ENCODE data around the gene A3GALT2. TPM values are rescaled to one million over a fixed set of nuclear protein-coding genes. Genes with fewer than 3 reads are reported as not detected.
A peak's percentile ranks its signal among the peaks of the same experiment; 100 is the strongest.

The A3GALT2 gene
- total RNA-seq, 1 donor from 2014 or later, result not detected

DNA sequence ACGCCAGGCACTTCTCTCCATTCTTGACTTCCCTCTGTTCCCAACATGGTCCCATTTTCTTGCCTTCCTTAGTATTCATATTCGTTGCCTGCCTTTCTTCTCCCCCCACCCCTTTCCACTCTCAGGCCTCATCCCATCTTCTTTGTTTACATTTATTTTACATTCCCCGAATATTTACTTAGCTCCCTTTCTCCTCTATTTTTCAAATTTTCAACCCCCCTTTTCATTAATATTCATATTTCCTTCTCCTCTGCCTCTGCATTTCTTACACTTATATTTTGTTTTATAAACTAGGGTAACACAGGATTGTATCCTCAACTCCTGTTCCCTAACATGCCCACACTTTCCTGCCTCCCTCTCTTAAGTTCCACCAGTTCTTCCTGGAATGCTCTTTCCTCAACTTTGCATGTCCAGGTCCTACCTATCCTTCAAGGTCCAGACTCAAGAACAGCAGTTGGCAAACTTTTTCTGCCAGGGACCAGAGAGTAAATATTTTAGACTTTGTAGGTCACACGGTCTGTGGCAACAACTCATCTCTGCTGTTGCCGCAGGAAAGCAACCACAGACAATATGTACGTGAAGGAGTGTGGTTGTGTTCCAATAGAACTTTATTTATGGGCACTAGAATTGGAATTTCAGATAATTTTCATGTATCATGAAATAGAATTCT is 29.8 kb upstream of the A3GALT2 start:
- DNase-seq (ENCODE audit: low read depth in 2 of 2), result no peak

DNA sequence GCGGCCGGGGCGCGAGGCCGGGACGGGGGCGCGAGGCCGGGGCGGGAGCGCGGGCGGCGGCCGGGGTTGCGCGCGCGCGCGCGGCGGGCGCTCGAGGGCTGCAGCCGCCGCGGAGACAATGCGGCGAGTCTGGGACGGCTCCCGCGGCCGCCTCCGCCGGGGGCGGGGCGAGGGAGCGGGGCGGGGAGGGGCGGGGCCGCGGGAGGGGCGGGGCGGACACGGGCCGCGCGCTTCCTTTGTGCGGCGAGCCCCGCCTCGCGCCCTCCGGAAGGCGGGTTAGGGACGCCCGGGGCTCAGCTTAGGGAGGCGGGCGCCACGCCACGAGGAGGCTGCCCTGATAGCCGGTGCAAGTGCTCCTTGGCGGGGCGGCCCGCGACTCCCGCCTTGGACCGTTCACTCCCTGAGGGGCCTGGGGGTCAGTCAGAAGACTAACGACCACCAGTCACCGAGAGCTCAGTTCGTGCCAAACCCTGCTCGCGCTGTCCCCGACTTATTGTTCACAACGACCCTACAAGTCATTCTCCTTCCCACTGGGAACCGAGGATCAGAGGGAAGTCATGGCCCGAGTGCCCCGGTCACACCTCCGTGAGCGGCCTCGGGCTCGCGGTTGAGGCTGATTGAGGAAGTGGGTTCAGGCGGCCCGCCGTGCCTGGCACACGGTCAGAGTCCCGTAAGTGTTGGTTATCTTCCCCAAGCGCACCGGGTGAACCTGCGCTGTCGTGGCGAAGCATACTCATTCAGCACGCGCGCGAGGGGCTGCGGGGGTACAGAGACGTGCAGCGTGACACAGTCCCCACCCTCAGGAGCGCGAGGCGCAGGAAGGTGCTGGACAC is 29.1 kb upstream of the A3GALT2 start:
- peak in 1 of 2 donors; percentile 79 for DNase-seq (ENCODE audit: low read depth in 2 of 2)

DNA sequence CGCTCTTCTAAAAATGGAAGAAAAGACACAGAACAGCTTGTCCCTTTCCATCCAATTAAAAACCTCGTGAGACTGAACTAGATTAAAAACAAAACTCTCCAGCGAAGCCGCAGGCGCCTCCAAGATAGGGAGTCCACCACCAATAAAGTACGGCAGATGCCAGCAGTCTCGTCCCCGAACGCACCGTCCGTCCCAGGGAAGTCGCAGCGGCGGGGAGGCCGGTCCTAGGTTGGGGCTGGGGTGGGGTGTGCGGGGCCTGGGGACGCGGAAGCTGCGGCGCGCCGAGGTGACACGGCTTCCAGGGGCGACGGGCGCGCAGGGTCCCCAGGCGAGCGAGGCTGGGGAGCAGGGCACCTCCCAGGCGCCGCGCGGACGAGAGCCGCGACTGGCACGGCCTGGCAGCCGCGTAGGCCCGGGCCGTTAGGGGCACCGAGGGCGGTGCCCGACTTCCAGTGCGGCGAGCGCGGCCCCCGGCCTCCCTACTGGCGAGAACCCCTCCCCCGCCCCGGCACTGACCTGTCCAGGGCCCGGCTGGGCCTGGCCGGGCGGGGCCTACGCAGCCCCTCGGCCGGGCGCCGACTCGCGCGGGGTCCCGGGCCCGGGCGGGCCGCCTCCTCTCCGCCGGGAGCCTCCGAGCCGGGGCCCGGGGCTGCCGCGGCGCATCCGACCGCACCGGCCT is 28.3 kb upstream of the A3GALT2 start:
- peak in 1 of 2 donors; percentile 70 for DNase-seq (ENCODE audit: low read depth in 2 of 2)

DNA sequence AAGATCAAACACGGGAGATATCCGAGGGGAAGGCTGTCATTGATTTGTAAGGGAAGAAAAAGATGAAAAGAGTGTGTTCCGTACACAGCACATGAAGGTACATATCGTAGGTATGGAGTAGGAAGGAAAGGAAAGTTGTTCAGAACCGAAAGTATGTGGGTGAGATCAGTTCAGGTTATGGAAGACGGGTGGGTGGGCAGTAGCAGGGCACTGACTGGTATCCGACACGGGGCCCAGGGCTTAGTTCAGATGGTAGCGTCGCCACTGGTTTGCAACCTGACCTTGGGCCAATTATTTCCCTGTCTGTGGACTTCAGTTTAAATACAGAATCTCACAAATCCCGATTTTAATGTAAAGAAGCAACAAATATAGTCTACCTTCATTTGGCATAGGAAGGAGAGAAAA is 27.8 kb upstream of the A3GALT2 start:
- peak in 1 of 2 donors; percentile 40 for DNase-seq (ENCODE audit: low read depth in 2 of 2)

DNA sequence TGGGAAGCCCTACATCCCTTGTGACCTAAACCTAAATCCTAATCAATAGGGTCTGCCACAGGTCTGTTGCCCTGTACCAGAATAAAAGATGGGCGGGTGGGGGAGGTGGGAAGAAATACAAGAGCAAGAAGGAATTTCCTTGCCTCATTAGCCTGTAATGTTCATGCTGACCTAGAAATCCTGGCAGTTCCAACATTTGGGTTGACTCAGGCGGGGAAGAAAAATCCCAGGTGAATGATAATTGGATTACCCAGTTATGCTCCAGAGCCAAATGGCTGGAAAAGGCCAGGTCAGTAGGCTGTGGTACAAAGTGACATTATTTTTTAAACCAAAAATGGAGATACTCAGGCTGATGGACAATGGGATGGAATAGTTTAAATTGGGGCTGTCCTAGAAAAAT is 27.3 kb upstream of the A3GALT2 start:
- DNase-seq (ENCODE audit: low read depth in 2 of 2), result no peak

DNA sequence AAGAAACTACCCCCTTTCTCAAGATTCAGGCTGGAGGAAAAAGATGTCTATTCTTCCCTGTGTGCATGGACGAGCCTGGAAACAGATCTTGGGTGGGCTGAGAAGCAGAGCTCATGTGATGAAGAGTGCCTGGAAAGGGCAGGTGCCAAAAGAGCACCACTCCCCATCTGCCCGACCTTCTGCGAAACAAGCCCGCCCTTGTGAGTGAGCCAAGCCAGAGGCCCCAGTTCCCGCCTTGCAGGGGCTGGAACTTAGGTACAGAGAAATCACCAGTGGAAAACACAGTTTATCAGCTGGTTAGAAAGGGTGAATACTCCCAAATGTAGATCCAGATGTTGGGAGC is 26.7 kb upstream of the A3GALT2 start:
- peak in 1 of 2 donors; percentile 30 for DNase-seq (ENCODE audit: low read depth in 2 of 2)

DNA sequence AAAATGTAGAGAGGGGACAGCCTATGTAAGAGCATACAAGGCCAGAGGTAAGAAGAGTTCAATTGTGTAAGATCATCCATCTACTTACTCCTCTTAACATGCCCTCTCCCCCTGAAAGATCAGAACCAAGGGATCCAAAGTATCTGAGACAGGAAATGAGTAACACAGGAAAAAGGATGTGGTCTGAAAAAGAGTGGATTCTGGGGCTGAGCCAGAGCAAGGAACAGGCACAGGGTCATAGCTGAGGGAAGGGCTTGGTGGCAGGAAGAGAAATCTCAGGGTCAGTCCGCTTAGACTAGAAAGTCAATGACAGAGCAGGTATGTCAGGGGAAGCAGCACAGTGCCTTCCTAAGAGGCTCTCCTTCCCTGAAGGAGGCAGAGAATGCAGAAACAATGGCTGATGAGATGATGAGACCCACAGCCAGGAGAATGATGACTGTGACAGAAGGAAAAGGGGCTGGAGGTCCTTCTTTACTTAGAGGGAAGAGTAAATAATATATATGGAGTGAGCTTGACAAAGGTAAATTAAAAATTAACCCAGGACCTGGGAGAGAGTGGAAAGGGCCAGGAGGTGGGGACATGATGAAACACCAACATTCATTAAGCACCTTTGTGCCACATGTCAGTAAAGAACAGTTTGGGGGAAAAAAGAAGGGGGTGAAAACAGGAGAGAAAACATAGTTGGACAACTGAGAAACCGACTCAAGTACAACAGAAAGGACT is 26.2 kb upstream of the A3GALT2 start:
- peak; percentile 47 to 93 for DNase-seq (ENCODE audit: low read depth in 2 of 2)

DNA sequence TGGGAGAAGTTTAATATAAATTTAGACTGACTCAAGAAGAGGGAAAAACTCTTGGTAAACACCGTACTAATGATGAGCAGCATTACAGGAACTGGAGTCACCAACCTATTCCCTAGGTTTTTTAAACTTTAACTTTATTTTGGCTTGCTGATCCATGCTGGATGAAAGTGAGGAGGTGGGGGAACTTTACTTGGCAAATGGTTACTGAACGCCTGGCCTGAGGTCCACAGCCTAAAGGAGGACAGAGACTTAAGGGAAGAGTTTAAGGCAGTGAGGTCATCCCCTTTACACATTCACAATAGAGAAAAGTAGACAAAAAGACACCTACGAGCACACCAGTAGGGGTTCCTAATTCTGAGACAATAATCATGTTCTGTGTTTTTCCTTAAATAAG is 25.6 kb upstream of the A3GALT2 start:
- no peak for DNase-seq (ENCODE audit: low read depth in 2 of 2)

DNA sequence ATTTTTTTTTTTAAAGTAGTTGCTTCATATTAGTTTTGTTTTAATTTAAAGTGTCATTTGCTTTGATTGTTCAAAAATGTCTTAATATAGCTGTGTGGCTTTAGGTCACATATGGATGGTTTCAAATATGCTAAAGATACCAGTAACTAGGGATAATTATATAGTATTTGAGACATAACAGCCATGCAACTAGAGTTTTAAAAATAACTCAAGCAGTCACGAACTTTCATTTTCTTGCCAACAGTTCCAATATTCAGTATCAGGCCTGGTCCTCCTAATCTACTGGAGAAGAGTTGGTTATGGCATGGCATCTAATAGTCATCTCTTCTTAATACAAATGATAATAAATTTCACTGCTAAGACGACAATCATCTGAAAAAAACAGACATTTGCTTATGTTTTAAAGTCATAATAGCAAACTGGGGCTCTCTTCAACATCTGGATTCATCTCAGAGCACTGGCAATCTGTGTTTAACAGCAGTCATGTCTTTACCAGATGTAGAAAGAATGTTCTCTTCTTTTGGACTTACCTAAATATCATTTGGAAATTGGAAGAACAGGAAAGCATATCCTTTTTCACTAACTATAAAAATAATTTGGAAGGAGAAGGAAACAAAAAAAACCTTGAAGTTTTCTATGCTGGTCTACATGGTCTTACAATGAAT is 24.1 kb upstream of the A3GALT2 start:
- DNase-seq (ENCODE audit: low read depth in 2 of 2), result no peak

DNA sequence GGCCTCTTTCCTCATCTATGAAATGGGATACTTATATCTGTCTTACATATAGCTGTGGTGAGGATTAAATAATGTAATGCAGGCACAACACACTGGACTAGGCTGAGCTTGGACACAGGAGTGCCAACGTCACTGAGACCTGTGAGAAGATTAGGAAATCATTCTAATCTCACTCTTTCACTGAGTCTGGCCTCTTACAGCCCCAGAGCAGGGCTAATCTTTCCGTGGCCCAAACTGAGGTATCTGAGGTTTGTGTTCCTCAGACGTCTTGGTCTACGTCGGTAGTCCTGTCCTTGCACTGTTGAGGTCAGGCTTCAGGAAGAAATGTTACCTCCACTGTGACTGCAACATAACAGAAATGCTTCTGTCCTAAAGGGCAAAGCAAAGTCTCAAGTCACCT is 22.6 kb upstream of the A3GALT2 start:
- no peak for DNase-seq (ENCODE audit: low read depth in 2 of 2)

DNA sequence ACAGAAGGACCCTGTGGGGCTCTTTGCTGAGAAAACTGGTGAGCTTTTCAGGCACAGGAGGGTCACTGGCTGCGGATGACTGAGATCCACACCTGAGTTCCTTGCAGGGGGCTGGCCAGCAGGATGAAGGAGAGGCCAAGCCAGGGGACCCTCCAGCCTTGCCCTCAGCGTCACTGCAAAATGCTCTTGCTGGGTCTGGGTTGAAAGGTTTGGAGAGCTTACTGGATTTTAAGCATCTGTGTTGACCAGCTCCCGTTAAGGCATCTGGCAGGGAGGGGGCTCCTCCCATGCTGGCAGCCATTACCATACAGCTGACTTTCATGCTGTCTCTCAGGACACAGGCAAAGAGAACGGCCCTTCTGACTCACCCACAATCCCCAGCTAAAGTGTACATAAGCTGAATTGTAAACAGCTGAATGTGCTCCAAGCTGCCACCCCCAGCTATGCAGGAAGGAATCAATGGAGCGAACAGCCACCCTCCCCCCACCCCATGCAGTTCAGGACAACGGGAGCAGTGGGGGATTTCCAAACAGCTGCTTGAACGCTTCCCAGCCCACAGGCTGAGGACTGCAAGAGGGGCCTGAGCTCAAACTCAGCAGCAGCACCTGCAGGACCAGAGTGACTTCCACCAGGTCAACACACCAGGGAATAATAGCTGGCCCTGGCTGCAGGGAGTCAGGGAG is 21.3 kb upstream of the A3GALT2 start:
- DNase-seq (ENCODE audit: low read depth in 2 of 2), result peak; percentile 87 to 98

DNA sequence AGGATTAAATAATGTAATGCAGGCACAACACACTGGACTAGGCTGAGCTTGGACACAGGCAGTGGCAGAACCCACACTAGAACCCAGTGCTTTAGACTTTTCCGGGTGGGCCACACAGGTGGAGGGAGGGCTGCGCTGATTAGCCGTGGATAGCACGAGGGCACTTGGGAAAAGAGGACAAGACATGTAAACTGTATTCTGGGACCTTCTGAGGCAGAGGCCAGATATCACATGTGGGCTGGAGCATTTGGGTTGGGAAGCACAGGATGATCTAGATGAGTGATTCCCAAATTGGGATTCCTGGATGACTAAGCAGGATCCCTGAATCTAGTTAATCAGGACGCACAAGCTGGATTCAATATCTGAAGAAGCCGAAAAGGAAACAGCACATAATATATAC is 20.3 kb upstream of the A3GALT2 start:
- DNase-seq (ENCODE audit: low read depth in 2 of 2), result peak in 1 of 2 donors; percentile 17

DNA sequence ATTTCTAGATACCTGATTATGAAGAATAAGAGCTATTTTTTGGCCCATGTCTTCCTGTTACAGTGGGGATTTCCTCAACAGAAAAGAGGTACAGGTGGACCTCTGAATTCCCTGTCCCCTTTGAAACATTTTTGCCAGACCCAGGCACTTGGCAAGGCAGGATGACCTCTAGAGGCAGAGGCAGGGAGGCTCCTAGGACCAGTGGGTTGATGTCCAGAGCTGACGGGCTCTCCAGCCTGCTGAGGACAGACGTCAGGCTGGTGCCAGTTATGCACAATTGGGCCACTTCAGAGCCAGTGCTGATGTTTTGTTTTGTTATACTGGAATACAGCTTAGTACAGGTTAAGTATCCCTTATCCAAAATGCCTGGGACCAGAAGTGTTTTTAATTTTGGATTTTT is 18.5 kb upstream of the A3GALT2 start:
- DNase-seq (ENCODE audit: low read depth in 2 of 2), result peak in 1 of 2 donors; percentile 29

DNA sequence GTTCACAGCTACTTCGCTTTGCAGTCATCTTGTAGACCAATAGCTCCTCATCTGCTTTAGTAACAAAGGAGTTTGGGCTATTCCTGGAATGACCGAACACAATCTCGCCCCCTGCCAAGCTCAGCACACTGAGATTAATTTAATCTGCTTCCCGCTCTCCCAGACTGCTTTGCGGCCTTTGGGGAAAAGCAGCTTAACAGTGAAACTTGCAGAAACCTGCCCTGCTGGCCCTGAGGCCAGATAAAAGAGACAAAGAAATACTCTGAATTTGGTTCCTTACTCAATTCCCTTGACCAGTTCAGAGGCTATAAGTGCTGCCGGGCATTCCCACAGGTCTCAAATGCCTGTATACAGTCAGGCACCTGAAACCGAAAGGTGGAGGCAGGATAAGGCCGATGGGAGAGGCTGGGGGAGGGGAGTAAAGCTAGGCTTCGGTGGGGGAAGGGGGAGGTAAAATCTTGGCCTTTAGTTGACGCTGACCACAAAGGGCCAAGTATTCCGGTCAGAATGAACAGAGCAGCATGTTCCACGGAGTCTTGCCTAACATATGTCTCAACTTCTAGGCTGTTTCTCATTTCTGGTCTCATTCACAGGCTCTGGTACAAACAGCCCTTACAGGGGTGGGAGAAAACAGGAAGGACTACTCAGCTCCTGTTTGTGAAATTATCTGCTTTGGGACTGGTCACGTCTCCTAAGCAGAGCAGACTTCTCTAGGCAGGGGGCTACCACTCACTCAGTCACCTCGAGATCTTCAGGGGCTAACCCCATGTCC is 17.7 kb upstream of the A3GALT2 start:
- peak in 1 of 2 donors; percentile 75 for DNase-seq (ENCODE audit: low read depth in 2 of 2)

DNA sequence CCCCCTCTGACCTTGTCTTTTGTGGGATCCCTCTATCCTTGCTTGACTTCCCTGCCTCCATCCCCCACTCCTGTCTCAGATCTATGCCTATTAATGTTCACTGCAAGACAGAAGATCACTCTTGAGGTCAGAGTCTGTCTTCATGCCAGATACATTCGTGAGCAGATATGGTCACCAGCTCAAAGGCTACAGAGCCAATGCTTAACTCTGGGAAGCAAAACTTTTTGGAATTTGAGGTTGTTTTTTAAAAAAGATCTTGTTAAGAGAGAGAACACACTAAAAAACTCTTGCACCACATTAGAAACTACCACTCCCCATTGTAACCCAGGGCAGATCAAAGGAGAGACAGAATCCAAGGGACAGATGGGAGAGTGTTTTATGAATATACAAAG is 17.1 kb upstream of the A3GALT2 start:
- no peak for DNase-seq (ENCODE audit: low read depth in 2 of 2)

DNA sequence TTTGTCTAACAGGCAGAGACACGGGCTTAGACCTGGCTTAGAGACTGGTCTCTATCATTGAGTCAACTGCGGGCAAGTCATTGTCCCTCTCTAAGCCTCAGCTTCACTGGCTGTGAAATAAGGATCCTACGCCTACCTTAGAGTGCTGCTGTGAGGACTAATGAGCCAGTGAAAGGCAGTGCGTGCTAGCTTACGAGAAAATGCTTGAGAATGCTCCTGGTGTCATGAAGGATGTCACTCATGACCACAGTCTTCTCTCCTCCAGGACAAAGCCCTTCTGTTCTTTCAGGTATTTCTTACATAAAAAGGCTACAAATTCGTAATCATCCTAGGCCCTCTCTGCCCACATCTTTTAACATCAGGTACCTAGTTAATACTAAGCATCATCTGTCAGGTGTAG is 16.5 kb upstream of the A3GALT2 start:
- DNase-seq (ENCODE audit: low read depth in 2 of 2), result no peak

DNA sequence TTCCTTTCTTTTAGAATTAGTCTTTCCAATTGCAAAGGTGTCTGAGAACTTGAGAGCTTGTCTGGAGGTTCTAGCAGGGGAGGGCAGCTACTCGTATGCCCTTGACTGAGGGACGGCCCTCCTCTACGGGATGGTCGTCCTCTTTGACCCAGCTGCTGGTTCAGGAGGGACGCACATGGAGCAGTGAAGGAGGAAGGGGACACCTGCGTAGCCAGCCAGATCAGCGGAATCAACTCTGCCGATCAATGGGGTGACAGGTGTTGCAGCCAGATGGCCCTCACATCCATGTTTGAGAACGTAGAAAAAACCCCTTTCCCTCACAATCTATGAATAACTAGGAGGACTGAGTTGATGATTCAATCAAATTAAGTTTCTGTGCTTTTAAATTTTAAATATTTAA is 15.7 kb upstream of the A3GALT2 start:
- DNase-seq (ENCODE audit: low read depth in 2 of 2), result no peak

DNA sequence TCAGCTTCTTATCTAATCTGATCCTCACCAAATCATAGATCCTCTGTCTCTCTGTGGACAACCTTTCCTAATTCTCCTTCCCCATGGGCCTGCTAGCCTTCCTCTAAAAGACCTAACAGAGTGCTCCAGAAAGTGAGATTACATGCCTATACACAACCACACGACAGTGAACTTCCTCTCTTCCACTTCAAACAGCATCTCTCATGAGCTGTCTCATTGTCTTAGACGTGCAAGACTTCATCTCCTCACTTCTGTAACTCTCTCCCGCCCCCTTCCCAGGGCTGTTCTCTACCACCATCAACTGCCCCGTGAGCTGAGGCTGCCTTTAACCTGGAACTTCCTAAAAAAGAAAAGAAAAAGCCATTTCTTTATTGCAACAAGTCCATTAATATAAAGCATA is 14.1 kb upstream of the A3GALT2 start:
- no peak for DNase-seq (ENCODE audit: low read depth in 2 of 2)

DNA sequence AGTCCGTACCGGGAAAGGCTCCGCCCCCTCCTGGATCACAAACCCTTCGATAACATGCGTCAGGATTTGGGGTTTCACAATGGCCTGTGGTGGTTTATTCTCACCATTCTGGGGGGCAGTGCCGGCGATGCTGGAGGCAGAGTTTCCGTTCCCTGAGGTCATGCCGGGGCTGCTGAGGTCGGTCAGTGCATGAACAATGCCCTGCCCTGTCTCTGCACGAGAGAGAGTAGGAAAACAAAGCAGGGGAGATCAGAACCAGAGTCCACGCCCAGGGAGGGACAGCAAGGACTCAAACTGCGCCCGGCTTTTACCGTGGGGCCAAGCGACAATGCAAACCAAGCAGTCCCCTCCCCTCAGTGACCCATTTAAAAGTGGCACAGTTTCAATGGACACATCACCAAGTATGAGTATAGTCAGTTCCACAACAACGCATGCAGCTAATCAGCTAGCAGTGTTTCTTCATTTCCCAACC is 13.2 kb upstream of the A3GALT2 start:
- DNase-seq (ENCODE audit: low read depth in 2 of 2), result no peak

DNA sequence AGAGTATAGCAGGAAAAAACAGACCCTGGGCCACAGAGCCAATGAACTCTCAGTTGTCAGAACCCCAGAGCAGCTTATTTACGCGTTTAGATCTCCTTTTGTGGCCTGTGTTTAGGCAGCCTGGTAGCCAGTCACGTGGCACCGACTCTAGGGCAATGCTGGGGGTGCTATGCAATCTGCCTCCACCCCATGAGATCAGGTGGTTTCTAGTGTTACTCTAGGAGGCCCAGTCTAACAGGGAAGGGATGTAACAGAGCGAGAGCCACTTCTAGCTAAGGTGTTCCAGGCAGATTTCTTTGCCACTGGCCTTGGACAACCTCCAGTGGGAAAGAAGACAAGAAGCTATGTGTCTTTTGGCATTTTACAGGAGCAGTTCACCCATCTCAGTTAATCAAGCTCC is 12.0 kb upstream of the A3GALT2 start:
- no peak for DNase-seq (ENCODE audit: low read depth in 2 of 2)

Data from dermis microvascular lymphatic vessel endothelial cell (primary cell).